HS-5 (cell line): ENCODE data around the gene NAA10.

ENCODE experiments used
- DNase-seq: peaks from one replicate; pipeline ENCODE4 v3.0.0-alpha.2; 2012; ENCODE audit warnings: low read depth

The NAA10 gene

GRCh38 chrX:153884590-153884989 is 50.2 kb downstream of the NAA10 start:
- no peak for DNase-seq

- DNase-seq: no peak
Measured at GRCh38 chrX:153884136-153884535, 50.7 kb downstream of the NAA10 start.

GRCh38 chrX:153883163-153883843 is 51.5 kb downstream of the NAA10 start:
- no peak for DNase-seq

- no peak for DNase-seq
Measured at GRCh38 chrX:153882557-153882956, 52.3 kb downstream of the NAA10 start.

- DNase-seq: no peak
Measured at GRCh38 chrX:153882086-153882498, 52.7 kb downstream of the NAA10 start.

- DNase-seq: no peak
Measured at GRCh38 chrX:153881281-153881680, 53.6 kb downstream of the NAA10 start.

GRCh38 chrX:153880440-153880815 is 54.4 kb downstream of the NAA10 start:
- no peak for DNase-seq

GRCh38 chrX:153879741-153880439 is 54.9 kb downstream of the NAA10 start:
- DNase-seq: no peak
